ENCODE data around the gene PCLO. TPM values are rescaled to one million over a fixed set of nuclear protein-coding genes. Genes with fewer than 3 reads are reported as not detected.

PCLO gene
- total RNA-seq, 1 donor, result under 0.01 TPM

DNA sequence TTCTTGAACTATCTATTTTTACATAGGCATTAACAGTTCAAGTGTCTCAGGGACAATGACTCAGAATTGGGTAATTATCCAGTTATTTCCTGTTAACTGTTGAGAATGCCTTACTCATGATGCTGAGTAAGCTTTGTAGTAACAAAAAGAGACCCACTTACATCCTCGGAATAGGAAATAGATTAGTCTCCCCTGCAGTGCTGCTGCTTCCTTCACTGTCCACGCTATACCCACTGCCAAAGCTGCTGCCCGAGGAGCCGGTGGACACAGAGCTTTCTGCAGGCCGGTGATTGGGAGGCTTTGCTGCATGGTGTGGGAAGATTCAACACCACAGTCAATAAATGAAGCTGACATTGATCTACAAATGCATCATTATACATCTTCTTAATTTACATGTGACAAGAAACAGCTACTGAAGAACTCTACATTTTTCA lies 357.1 kb downstream of the PCLO start:
- peak; percentile 78 for DNase-seq (ENCODE audit: low read depth)
- TF ChIP-seq, protein P1, sequence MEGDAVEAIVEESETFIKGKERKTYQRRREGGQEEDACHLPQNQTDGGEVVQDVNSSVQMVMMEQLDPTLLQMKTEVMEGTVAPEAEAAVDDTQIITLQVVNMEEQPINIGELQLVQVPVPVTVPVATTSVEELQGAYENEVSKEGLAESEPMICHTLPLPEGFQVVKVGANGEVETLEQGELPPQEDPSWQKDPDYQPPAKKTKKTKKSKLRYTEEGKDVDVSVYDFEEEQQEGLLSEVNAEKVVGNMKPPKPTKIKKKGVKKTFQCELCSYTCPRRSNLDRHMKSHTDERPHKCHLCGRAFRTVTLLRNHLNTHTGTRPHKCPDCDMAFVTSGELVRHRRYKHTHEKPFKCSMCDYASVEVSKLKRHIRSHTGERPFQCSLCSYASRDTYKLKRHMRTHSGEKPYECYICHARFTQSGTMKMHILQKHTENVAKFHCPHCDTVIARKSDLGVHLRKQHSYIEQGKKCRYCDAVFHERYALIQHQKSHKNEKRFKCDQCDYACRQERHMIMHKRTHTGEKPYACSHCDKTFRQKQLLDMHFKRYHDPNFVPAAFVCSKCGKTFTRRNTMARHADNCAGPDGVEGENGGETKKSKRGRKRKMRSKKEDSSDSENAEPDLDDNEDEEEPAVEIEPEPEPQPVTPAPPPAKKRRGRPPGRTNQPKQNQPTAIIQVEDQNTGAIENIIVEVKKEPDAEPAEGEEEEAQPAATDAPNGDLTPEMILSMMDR (IDR thresholded peaks at IDR 0.05; ENCODE audit: insufficient read depth, low read depth, low read length), result no peak
- H3K4me3 ChIP-seq (ENCODE audit: low read depth, low read length), result peak overlapping the region; percentile 14

DNA sequence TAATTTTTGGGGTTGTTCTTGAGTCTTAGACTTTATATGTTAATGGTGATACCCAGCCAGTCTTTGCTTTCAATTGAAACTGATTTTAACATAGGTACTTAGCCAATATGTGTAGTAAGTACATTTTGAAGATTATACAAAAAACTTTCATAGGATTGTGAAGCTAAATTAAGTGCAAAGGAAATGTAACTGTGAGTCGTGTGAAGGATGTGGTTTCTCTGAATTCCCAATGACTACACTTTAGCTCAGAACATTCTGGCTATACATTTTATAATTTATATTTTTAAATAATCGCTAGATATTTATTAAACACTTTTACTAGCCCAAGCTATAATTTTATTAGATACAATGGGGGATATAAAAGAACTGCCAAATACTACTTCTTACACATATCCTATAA lies 359.3 kb downstream of the PCLO start:
- TF ChIP-seq, protein P1 (IDR thresholded peaks at IDR 0.05; ENCODE audit: insufficient read depth, low read depth, low read length), result no peak
- DNase-seq (ENCODE audit: low read depth), result no peak
- H3K4me3 ChIP-seq (ENCODE audit: low read depth, low read length), result no peak overlapping the region

DNA sequence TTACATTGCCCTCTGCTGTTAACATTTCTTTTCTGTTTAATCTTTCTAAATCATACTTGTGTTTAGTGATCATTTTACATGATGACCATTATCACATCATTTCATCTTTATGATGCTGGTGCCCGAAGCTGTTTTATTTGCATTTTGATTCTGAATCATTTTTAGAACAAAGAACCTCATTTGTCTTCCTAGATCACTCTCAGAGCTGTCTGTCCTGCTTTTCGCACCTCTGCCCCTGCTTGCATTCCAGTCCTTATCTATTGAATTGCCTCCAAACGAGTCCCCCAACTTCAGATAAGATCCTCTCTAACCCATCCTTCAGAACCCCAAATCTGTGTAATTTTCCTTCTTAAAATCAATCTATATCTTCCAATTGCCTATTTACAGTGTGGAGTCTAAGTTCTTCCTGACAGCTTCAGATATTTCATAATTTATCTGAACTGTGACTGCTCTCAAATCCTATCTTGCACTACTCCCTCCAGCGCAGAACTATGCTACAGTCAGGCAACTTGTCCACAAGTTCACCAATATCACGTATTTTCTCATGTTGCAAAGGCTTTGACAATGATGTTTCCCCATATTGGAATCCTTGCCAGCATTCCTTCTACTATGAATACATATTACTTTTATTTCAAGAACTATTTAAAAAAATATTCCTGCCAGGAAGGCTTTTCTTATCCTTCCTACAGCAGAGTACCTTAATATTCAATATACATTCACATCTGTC lies 372.6 kb downstream of the PCLO start:
- DNase-seq (ENCODE audit: low read depth), result no peak
- TF ChIP-seq, protein P1 (IDR thresholded peaks at IDR 0.05; ENCODE audit: insufficient read depth, low read depth, low read length), result no peak
- no peak overlapping the region for H3K4me3 ChIP-seq (ENCODE audit: low read depth, low read length)

DNA sequence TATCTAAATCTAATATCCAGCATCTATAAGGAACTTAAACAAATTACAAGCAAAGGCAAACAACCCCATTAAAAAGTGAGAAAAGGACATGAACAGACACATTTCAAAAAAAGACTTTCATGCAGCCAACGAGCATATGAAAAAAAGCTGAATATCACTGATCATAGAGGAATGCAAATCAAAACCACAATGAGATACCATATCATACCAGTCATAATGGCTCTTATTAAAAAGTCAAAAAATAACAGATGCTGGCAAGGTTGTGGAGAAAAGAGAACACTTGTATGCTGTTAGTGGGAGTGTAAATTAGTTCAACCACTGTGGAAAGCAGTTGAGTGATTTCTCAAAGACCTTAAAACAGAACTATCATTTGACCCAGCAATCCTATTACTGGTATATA lies 384.7 kb downstream of the PCLO start:
- DNase-seq (ENCODE audit: low read depth), result no peak
- H3K4me3 ChIP-seq (ENCODE audit: low read depth, low read length), result no peak overlapping the region
- TF ChIP-seq, protein P1 (IDR thresholded peaks at IDR 0.05; ENCODE audit: insufficient read depth, low read depth, low read length), result no peak

DNA sequence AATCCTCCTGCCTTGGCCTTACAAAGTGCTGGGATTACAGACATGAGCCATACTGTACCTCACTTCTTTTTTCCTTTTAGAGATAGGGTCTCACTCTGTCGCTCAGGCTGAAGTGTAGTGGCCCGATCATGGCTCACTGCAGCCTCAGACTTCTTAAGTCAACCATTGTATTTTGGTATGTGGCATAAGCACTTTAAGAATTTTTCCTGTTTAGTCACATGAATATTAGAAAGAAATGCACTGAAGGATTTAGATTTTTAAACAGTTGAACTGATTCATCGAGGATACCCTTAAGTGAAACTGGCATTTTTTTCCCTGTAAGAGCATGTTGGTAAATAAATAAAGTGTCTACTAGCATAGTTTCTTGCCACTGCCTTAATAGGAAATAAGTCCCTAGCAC lies 399.8 kb downstream of the PCLO start:
- TF ChIP-seq, protein P1 (IDR thresholded peaks at IDR 0.05; ENCODE audit: insufficient read depth, low read depth, low read length), result no peak
- no peak overlapping the region for H3K4me3 ChIP-seq (ENCODE audit: low read depth, low read length)
- no peak for DNase-seq (ENCODE audit: low read depth)

DNA sequence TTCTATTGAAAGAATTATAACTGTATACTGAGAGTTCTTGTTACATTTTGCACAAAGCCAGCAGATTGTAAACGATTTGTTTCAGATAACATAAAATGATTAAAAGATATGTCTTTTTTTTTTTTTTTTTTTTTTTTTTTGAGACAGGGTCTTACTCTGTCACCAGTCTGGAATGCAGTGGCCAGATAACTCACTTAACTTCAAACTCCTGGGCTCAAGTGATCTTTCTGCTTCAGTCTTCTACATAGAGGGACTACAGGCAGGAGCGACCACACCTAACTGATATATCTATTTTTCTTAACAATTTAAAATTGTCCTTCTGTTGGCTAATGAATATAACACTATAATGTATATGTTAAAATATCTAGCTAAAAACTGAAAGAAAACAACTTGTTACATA lies 401.9 kb downstream of the PCLO start:
- TF ChIP-seq, protein P1 (IDR thresholded peaks at IDR 0.05; ENCODE audit: insufficient read depth, low read depth, low read length), result no peak
- DNase-seq (ENCODE audit: low read depth), result no peak
- no peak overlapping the region for H3K4me3 ChIP-seq (ENCODE audit: low read depth, low read length)

- TF ChIP-seq, protein P1 (IDR thresholded peaks at IDR 0.05; ENCODE audit: insufficient read depth, low read depth, low read length), result no peak
- DNase-seq (ENCODE audit: low read depth), result no peak
- H3K4me3 ChIP-seq (ENCODE audit: low read depth, low read length), result no peak overlapping the region
Observed at GRCh38 chr7:82760074-82760473, 402.6 kb downstream of the PCLO start.
